Natural killer cell (primary cell): ENCODE results near the gene LDLRAD4. TPM values are rescaled to one million over a fixed set of nuclear protein-coding genes. Genes with fewer than 3 reads are reported as not detected.
"Not testable (repeated sequence)": the region's sequence is repeated elsewhere in the genome, so short reads cannot be mapped to it uniquely, and the experiment has no call there.

Experiments used
- ATAC-seq, 3 donors: fragments of 150-1000 bp in 2 of 3; fragments of 200-7000 bp in 1 of 3; cut with Tn5 transposase; 1 replicate in 1 of 3; 2 replicates in 2 of 3; pipeline ENCODE4 v1.10.0; 2021; ENCODE audit warnings: mild to moderate bottlenecking in 2 of 3, moderate library complexity in 2 of 3
- DNase-seq, 2 donors: peaks; one replicate each; pipeline versions ENCODE4 v3.0.0 to v3.0.0-alpha.2; 2013 to 2021; ENCODE audit warnings: mixed read lengths in 1 of 2
- H3K27ac ChIP-seq: one replicate; pipeline ENCODE4 v1.5.1; 2013; ENCODE audit warnings: mild to moderate bottlenecking, low read length
- H3K27me3 ChIP-seq: one replicate; pipeline ENCODE4 v1.6.1; 2013; ENCODE audit warnings: low read length; ENCODE audit not compliant: control insufficient read depth, insufficient read depth
- H3K36me3 ChIP-seq: one replicate; pipeline ENCODE4 v1.6.1; 2013; ENCODE audit warnings: low read length; ENCODE audit not compliant: control insufficient read depth, insufficient read depth
- H3K4me1 ChIP-seq: one replicate; pipeline ENCODE4 v1.6.1; 2013; ENCODE audit warnings: low read length; ENCODE audit not compliant: control insufficient read depth, insufficient read depth
- H3K4me3 ChIP-seq: one replicate; pipeline ENCODE4 v1.5.1; 2013; ENCODE audit warnings: low read length
- H3K9me3 ChIP-seq: one replicate; pipeline ENCODE4 v1.6.1; 2013; ENCODE audit warnings: low read length; ENCODE audit not compliant: control insufficient read depth, insufficient read depth
- H3K27ac Mint-ChIP-seq, 2 donors: one replicate each; pipeline ENCODE4 v1.8.0; 2022; ENCODE audit warnings: mild to moderate bottlenecking in 2 of 2, mixed read lengths in 2 of 2, moderate library complexity in 1 of 2
- H3K27me3 Mint-ChIP-seq, 2 donors: one replicate each; pipeline ENCODE4 v1.8.0; 2022; ENCODE audit warnings: low read depth in 2 of 2, mixed read lengths in 2 of 2
- H3K36me3 Mint-ChIP-seq: one replicate; pipeline ENCODE4 v1.8.0; 2022; ENCODE audit warnings: mixed read lengths
- H3K4me1 Mint-ChIP-seq, 2 donors: one replicate each; pipeline ENCODE4 v1.8.0; 2022; ENCODE audit warnings: mixed read lengths in 2 of 2
- H3K4me3 Mint-ChIP-seq: one replicate; pipeline ENCODE4 v1.8.0; 2022; ENCODE audit warnings: mild to moderate bottlenecking, moderate library complexity, mixed read lengths
- H3K9me3 Mint-ChIP-seq, 2 donors: one replicate each; pipeline ENCODE4 v1.8.0; 2022; ENCODE audit warnings: mixed read lengths in 2 of 2
- CTCF ChIP-seq: fragments of 200-600 bp; IDR thresholded peaks from one replicate; pipeline ENCODE4 v1.8.0; 2022; ENCODE audit warnings: antibody characterized with exemption
- WGBS: methylation state at CpG from one replicate; pipeline ENCODE4 v1.1.7; 2013; ENCODE audit warnings: missing lambda C conversion rate; ENCODE audit not compliant: insufficient coverage; 5-methylcytosine and 5-hydroxymethylcytosine counted together
- intact Hi-C: fragments of 100-400 bp; cut with micrococcal nuclease; formaldehyde crosslinking; loops from one replicate; pipeline ENCODE4 v1.14.2; 2022
- total RNA-seq, 4 donors: library from RNA; stranded (reverse); fragments of 120-200 nt in 1 of 4; gene quantifications; one replicate each; pipeline versions ENCODE4 v1.2.3 to v1.2.4, GENCODE V29; 2013 to 2022

The LDLRAD4 gene
- total RNA-seq, 3 donors from 2014 or later (not counting 1 experiment from before 2014, with no cell fraction given): 24.0 to 36.3 (median 29.2) TPM

GRCh38 chr18:13688191-13689136 is 469.9 kb downstream of the LDLRAD4 start:
- DNase-seq: no peak
- no peaks in the 10 kb centered on the region for H3K4me1 ChIP-seq
- no peak overlapping the region for H3K27ac ChIP-seq
- no peak for ATAC-seq
- no peaks in the 10 kb centered on the region for H3K27me3 Mint-ChIP-seq
- intact Hi-C loops: no loop called here
- peaks cover 0 to 7% of the 10 kb centered on the region in 2 donors for H3K9me3 Mint-ChIP-seq
- no peak overlapping the region for H3K4me3 Mint-ChIP-seq
- WGBS: 88% methylated on average over 21 of the region's 21 CpGs
- TF ChIP-seq CTCF: no peak
- no peaks in the 10 kb centered on the region for H3K27me3 ChIP-seq
- H3K4me1 Mint-ChIP-seq: peaks cover 56 to 82% of the 10 kb centered on the region in 2 donors
- H3K9me3 ChIP-seq: no peaks in the 10 kb centered on the region
- no peak overlapping the region for H3K27ac Mint-ChIP-seq
- no peak overlapping the region for H3K4me3 ChIP-seq
- no peaks in the 10 kb centered on the region for H3K36me3 Mint-ChIP-seq
- no peaks in the 10 kb centered on the region for H3K36me3 ChIP-seq

GRCh38 chr18:13690060-13690459 is 471.5 kb downstream of the LDLRAD4 start:
- H3K27ac ChIP-seq, H3K27me3 ChIP-seq, H3K36me3 Mint-ChIP-seq, H3K9me3 ChIP-seq, H3K4me3 ChIP-seq, ATAC-seq, H3K9me3 Mint-ChIP-seq, H3K27ac Mint-ChIP-seq, H3K36me3 ChIP-seq, intact Hi-C loops, DNase-seq, H3K4me1 ChIP-seq, H3K27me3 Mint-ChIP-seq, H3K4me3 Mint-ChIP-seq: not testable (repeated sequence)
- 96% methylated on average over 9 of the region's 9 CpGs for whole genome bisulfite sequencing
- H3K4me1 Mint-ChIP-seq: peaks cover 52 to 83% of the 10 kb centered on the region in 2 donors

- H3K36me3 Mint-ChIP-seq, H3K27me3 ChIP-seq, H3K9me3 Mint-ChIP-seq, H3K4me3 Mint-ChIP-seq, ATAC-seq, H3K9me3 ChIP-seq, H3K27me3 Mint-ChIP-seq, H3K27ac Mint-ChIP-seq, H3K27ac ChIP-seq, H3K4me1 ChIP-seq, DNase-seq, intact Hi-C loops, H3K4me3 ChIP-seq, H3K36me3 ChIP-seq: not testable (repeated sequence)
- peaks cover 39 to 68% of the 10 kb centered on the region in 2 donors for H3K4me1 Mint-ChIP-seq
- 100% methylated on average over 1 of the region's 5 CpGs for WGBS
Observed at GRCh38 chr18:13695337-13695736, 476.8 kb downstream of the LDLRAD4 start.

GRCh38 chr18:13696961-13697360 is 478.4 kb downstream of the LDLRAD4 start:
- DNase-seq (no peak), ATAC-seq (no peak)
- no peaks in the 10 kb centered on the region for H3K36me3 ChIP-seq
- no peaks in the 10 kb centered on the region for H3K36me3 Mint-ChIP-seq
- intact Hi-C loops: no loop called here
- peaks cover 0 to under 1% of the 10 kb centered on the region in 2 donors for H3K9me3 Mint-ChIP-seq
- no peaks in the 10 kb centered on the region for H3K27me3 Mint-ChIP-seq
- no peak for TF ChIP-seq CTCF
- H3K4me1 Mint-ChIP-seq: peaks cover 45 to 64% of the 10 kb centered on the region in 2 donors
- H3K27me3 ChIP-seq: no peaks in the 10 kb centered on the region
- H3K4me3 ChIP-seq: no peak overlapping the region
- H3K27ac Mint-ChIP-seq: no peak overlapping the region
- WGBS: 91% methylated on average over 2 of the region's 3 CpGs
- H3K27ac ChIP-seq: no peak overlapping the region
- H3K4me1 ChIP-seq: no peaks in the 10 kb centered on the region
- no peaks in the 10 kb centered on the region for H3K9me3 ChIP-seq
- H3K4me3 Mint-ChIP-seq: no peak overlapping the region
